GM19023 (cell line): ENCODE measurements around the gene HES2.
"Not testable (repeated sequence)": the region's sequence is repeated elsewhere in the genome, so short reads cannot be mapped to it uniquely, and the experiment has no call there.

Experiments used
- ATAC-seq: cut with Tn5 transposase; IDR thresholded peaks from one replicate; pipeline ENCODE4 v1.9.1; 2021; ENCODE audit warnings: mild to moderate bottlenecking, moderate library complexity; ENCODE audit not compliant: unreplicated experiment

Gene HES2

GRCh38 chr1:6437012-6437700, 17.4 kb upstream of the HES2 start:
- ATAC-seq: not testable (repeated sequence)

- not testable (repeated sequence) for ATAC-seq
These were observed 16.6 kb upstream of the HES2 start for GRCh38 chr1:6436277-6436676.

- no peak for ATAC-seq
These were observed 15.8 kb upstream of the HES2 start for GRCh38 chr1:6435547-6435946.

- no peak for ATAC-seq
These were observed 15.4 kb upstream of the HES2 start for GRCh38 chr1:6435129-6435528.

- ATAC-seq: no peak
These were observed 14.5 kb upstream of the HES2 start for GRCh38 chr1:6434186-6434585.

- not testable (repeated sequence) for ATAC-seq
These were observed 12.2 kb upstream of the HES2 start for GRCh38 chr1:6431645-6432579.

GRCh38 chr1:6429660-6430411, 10.1 kb upstream of the HES2 start:
- ATAC-seq: not testable (repeated sequence)

- ATAC-seq: not testable (repeated sequence)
These were observed 8.7 kb upstream of the HES2 start for GRCh38 chr1:6428453-6428852.

GRCh38 chr1:6427441-6428390, 8.0 kb upstream of the HES2 start:
- no peak for ATAC-seq

- no peak for ATAC-seq
These were observed 7.2 kb upstream of the HES2 start for GRCh38 chr1:6426972-6427350.

GRCh38 chr1:6426277-6426971, 6.7 kb upstream of the HES2 start:
- no peak for ATAC-seq

- no peak for ATAC-seq
These were observed 5.9 kb upstream of the HES2 start for GRCh38 chr1:6425658-6426057.

GRCh38 chr1:6424619-6425593, 5.2 kb upstream of the HES2 start, which contains the start of gene ESPN:
ESPN (plus strand) TSS chr1:6424776; CDS start chr1:6424956, 180 bp downstream.
- no peak for ATAC-seq

GRCh38 chr1:6424000-6424565, 4.4 kb upstream of the HES2 start:
- ATAC-seq: no peak

GRCh38 chr1:6423321-6423999, 3.7 kb upstream of the HES2 start:
- no peak for ATAC-seq

GRCh38 chr1:6421266-6421665, 1.5 kb upstream of the HES2 start:
- no peak for ATAC-seq

GRCh38 chr1:6420454-6421042, 829 bp upstream of the HES2 start:
- no peak for ATAC-seq
